B cell (primary cell): ENCODE data around the gene PRKD2. TPM values are rescaled to one million over a fixed set of nuclear protein-coding genes. Genes with fewer than 3 reads are reported as not detected.

Experiments
- ATAC-seq: fragments of 200-7000 bp; cut with Tn5 transposase; one replicate; pipeline ENCODE4 v1.10.0; 2021; ENCODE audit warnings: low read depth, mild to moderate bottlenecking, moderate number of reproducible peaks, moderate library complexity
- CTCF ChIA-PET: fragments of 350-600 bp; sonication (Branson Sonifier 250); formaldehyde crosslinking; loops from one replicate; lab custom pipeline; 2021; ENCODE audit warnings: antibody characterized with exemption, inconsistent platforms; lab: Charles Lee
- POLR2A ChIA-PET: fragments of 350-600 bp; sonication (Branson Sonifier 250); formaldehyde crosslinking; loops from one replicate; lab custom pipeline; 2021; ENCODE audit warnings: antibody characterized with exemption; lab: Charles Lee
- DNase-seq: peaks from one replicate; pipeline ENCODE4 v3.0.0; 2013
- H2AFZ ChIP-seq: 2 replicates; pipeline ENCODE4 v1.6.1; 2012; ENCODE audit warnings: mild to moderate bottlenecking, low read depth, low read length; ENCODE audit not compliant: insufficient read depth, poor library complexity, severe bottlenecking
- H3K27ac ChIP-seq, 2 donors: 1 replicate in 1 of 2; 2 replicates in 1 of 2; pipeline ENCODE4 v1.5.1; 2012 to 2013; ENCODE audit warnings: low read length in 2 of 2, mild to moderate bottlenecking in 2 of 2, moderate library complexity in 1 of 2
- H3K27me3 ChIP-seq, 4 experiments: fragments of 200-600 bp in 1 of 4; sonication (generic) in 1 of 4; replicated peaks in 1 of 4; 1 replicate in 2 of 4; 2 replicates in 2 of 4; pipeline versions ENCODE4 v1.6.1 to v1.7.0; 2013 to 2016; ENCODE audit warnings: low read length in 3 of 4, mild to moderate bottlenecking in 2 of 4, mixed read lengths in 1 of 4, moderate library complexity in 1 of 4; ENCODE audit not compliant: insufficient read depth in 4 of 4, control insufficient read depth in 3 of 4; ENCODE audit errors: control extremely low read depth in 1 of 4
- H3K36me3 ChIP-seq, 2 experiments: replicated peaks in 1 of 2; 1 replicate in 1 of 2; 2 replicates in 1 of 2; pipeline versions ENCODE4 v1.6.1 to v1.7.1; 2013; ENCODE audit warnings: low read length in 1 of 2; ENCODE audit not compliant: insufficient read depth in 2 of 2, control insufficient read depth in 1 of 2; ENCODE audit errors: control extremely low read depth in 1 of 2, extremely low read depth in 1 of 2
- H3K4me1 ChIP-seq, 2 donors: fragments of 200-600 bp in 1 of 2; sonication (generic) in 1 of 2; 1 replicate in 1 of 2; 2 replicates in 1 of 2; pipeline versions ENCODE4 v1.5.1 to v1.6.1; 2013 to 2017; ENCODE audit warnings: low read length in 2 of 2; ENCODE audit not compliant: control insufficient read depth in 2 of 2, insufficient read depth in 2 of 2
- H3K4me2 ChIP-seq: replicated peaks from 2 replicates; pipeline ENCODE3; 2012; ENCODE audit warnings: mild to moderate bottlenecking, low read depth, low read length; ENCODE audit not compliant: poor library complexity, severe bottlenecking
- H3K4me3 ChIP-seq, 5 experiments: fragments of 200-600 bp in 1 of 5; sonication (generic) in 1 of 5; 1 replicate in 3 of 5; 2 replicates in 2 of 5; pipeline versions ENCODE4 v1.5.1 to v1.7.0; 2011 to 2016; ENCODE audit warnings: low read length in 4 of 5, mild to moderate bottlenecking in 4 of 5, low read depth in 2 of 5, control low read depth in 1 of 5, moderate library complexity in 1 of 5; ENCODE audit not compliant: insufficient read depth in 1 of 5; ENCODE audit errors: control extremely low read depth in 1 of 5, extremely low read depth in 1 of 5
- H3K79me2 ChIP-seq: fragments of 200-600 bp; sonication (generic); one replicate; pipeline ENCODE4 v1.6.0; 2016; ENCODE audit warnings: low read length; ENCODE audit not compliant: control insufficient read depth, insufficient read depth
- H3K9ac ChIP-seq: fragments of 200-600 bp; sonication (generic); 2 replicates; pipeline ENCODE4 v1.6.1; 2017; ENCODE audit warnings: mild to moderate bottlenecking, low read length, moderate library complexity
- H3K9me3 ChIP-seq, 3 donors: one replicate each; pipeline versions ENCODE4 v1.6.1 to v1.7.1; 2013; ENCODE audit warnings: low read length in 2 of 3; ENCODE audit not compliant: control insufficient read depth in 2 of 3, insufficient read depth in 1 of 3; ENCODE audit errors: control extremely low read depth in 1 of 3
- H4K20me1 ChIP-seq: 2 replicates; pipeline ENCODE4 v1.6.0; 2012; ENCODE audit warnings: mild to moderate bottlenecking, low read length; ENCODE audit not compliant: insufficient read depth, control insufficient read depth, poor library complexity, severe bottlenecking
- H3K27ac Mint-ChIP-seq: one replicate; pipeline ENCODE4 v1.8.0; 2021; ENCODE audit warnings: mixed read lengths
- H3K27me3 Mint-ChIP-seq: one replicate; pipeline ENCODE4 v1.8.0; 2021; ENCODE audit warnings: mixed read lengths
- H3K4me1 Mint-ChIP-seq: one replicate; pipeline ENCODE4 v1.8.0; 2021; ENCODE audit warnings: mixed read lengths
- H3K4me3 Mint-ChIP-seq: one replicate; pipeline ENCODE4 v1.8.0; 2021; ENCODE audit warnings: mixed read lengths
- H3K9me3 Mint-ChIP-seq: one replicate; pipeline ENCODE4 v1.8.0; 2022; ENCODE audit warnings: mixed read lengths; ENCODE audit not compliant: insufficient read depth
- EZH2 ChIP-seq: IDR thresholded peaks from 2 replicates; pipeline ENCODE4 v1.6.1; 2012; ENCODE audit warnings: borderline replicate concordance, low read depth, mild to moderate bottlenecking, moderate library complexity, low read length; ENCODE audit not compliant: insufficient read depth, poor library complexity, severe bottlenecking
- whole genome bisulfite sequencing: methylation state at CpG from one replicate; pipeline ENCODE4 v1.1.5; 2013; ENCODE audit warnings: missing lambda C conversion rate; ENCODE audit not compliant: insufficient coverage; 5-methylcytosine and 5-hydroxymethylcytosine counted together
- intact Hi-C: fragments of 100-400 bp; cut with micrococcal nuclease; formaldehyde crosslinking; loops from one replicate; pipeline ENCODE4 v1.10.0; 2022
- polyA plus RNA-seq: library from polyadenylated mRNA; depleted of rRNA; stranded (reverse); fragments of >200 nt; gene quantifications from 2 replicates; pipeline ENCODE4 v1.2.3, GENCODE V29; 2012
- total RNA-seq, 2 donors: library from RNA; stranded (reverse); fragments of 120-200 nt in 1 of 2; gene quantifications; 1 replicate in 1 of 2; 2 replicates in 1 of 2; pipeline versions ENCODE4 v1.2.3 to v1.2.4, GENCODE V29; 2013 to 2022
- TF ChIP-seq, protein P1 (sequence below): fragments of 200-600 bp; IDR thresholded peaks from one replicate; pipeline ENCODE4 v1.8.0; 2022; ENCODE audit warnings: antibody characterized with exemption, mild to moderate bottlenecking

PRKD2 gene
- total and polyA plus RNA-seq, 2 donors (not counting 1 experiment from before 2014, with no cell fraction given) = 192 to 208 TPM

DNA sequence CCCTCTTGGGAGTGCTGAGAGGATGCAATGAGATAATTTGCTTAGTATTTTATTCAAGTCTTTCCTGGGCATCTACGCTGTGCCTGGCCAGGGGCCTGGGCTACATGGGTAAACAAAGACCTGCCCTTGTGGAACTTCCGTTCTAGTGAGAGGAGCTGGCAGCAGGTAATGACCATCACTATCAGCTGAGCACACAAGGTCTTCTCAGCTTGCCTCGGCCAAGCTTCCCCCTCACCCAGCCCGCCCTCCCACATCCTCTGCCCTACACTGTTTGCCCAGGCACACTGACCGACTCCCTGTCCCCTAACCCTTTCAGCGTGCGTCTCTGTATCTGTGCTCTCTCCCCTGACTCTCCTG is 20.4 kb upstream of the PRKD2 start:
- Histone ChIP-seq H2AFZ (no peak overlapping the region), H3K9me3 (no peaks in the 10 kb centered on the region), H3K36me3 (peaks cover 4 to 66% of the 10 kb centered on the region in 2 experiments), H3K4me1 (peaks cover 0 to 6% of the 10 kb centered on the region in 2 donors), H3K79me2 (peaks cover 72% of the 10 kb centered on the region), H3K4me3 (no peak overlapping the region), H4K20me1 (peaks cover 68% of the 10 kb centered on the region), H3K4me2 (no peak overlapping the region), H3K9ac (no peak overlapping the region), H3K27ac (no peak overlapping the region), H3K27me3 (no peaks in the 10 kb centered on the region)
- Mint-ChIP-seq H3K27me3 (no peaks in the 10 kb centered on the region), H3K27ac (no peak overlapping the region), H3K9me3 (no peaks in the 10 kb centered on the region), H3K4me1 (peaks cover 16% of the 10 kb centered on the region), H3K4me3 (no peak overlapping the region)
- CTCF ChIA-PET = interaction anchor here (1.2 to 1.4 kb wide), 5 partner anchors 9 to 123 kb away, joined by 4 to 7 read pairs (median 4); no protein-coding TSS in a partner anchor
- TF ChIP-seq, protein P1, sequence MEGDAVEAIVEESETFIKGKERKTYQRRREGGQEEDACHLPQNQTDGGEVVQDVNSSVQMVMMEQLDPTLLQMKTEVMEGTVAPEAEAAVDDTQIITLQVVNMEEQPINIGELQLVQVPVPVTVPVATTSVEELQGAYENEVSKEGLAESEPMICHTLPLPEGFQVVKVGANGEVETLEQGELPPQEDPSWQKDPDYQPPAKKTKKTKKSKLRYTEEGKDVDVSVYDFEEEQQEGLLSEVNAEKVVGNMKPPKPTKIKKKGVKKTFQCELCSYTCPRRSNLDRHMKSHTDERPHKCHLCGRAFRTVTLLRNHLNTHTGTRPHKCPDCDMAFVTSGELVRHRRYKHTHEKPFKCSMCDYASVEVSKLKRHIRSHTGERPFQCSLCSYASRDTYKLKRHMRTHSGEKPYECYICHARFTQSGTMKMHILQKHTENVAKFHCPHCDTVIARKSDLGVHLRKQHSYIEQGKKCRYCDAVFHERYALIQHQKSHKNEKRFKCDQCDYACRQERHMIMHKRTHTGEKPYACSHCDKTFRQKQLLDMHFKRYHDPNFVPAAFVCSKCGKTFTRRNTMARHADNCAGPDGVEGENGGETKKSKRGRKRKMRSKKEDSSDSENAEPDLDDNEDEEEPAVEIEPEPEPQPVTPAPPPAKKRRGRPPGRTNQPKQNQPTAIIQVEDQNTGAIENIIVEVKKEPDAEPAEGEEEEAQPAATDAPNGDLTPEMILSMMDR = no peak
- TF ChIP-seq EZH2 = no peak
- POLR2A ChIA-PET = interaction anchor here (0.5 to 0.7 kb wide), 2 partner anchors 10 to 22 kb away, joined by 3 to 9 read pairs; no protein-coding TSS in a partner anchor
- DNase-seq (no peak), ATAC-seq (no peak)
- 100% methylated on average over 7 of the region's 7 CpGs for WGBS
- intact Hi-C loops = no loop called here

DNA sequence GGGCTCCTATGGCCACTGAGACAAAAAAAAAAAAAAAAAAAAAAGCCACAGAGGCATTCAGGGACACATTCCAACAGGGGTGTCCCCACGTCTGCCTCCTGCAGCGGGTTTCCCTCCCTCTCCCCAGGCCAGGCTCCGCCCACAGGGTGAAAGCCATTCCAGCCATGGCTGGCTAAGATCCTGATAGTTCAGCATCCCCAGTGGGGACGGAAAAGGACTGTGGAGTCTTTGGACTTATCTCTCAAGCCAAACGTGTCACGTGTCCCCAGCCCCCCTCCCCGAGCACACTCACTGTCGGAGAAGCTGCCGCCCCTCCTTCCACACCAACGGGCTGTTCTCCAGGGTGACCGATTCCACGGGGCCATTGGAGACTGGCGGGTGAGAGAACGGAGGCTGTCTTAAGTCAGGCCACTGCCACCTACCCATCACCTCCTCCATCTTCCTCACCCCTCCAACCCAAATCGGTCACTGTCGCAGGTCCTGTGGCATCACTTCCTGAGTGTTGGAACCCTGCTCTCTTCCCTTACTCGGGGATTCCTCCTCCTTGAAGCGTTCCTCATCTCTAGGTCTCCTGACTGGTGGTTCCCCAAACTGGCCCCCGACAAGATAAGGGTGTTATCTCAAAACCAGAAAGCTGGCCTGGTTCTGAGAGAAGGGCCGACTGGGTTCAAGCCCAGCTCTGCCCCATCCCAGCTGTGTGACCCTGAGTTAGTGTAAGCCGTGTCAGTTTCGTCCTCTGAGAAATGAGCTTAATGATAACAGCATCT is 19.8 kb upstream of the PRKD2 start:
- H3K36me3 ChIP-seq = peaks cover 4 to 67% of the 10 kb centered on the region in 2 experiments
- DNase-seq = no peak
- Mint-ChIP-seq H3K27ac (no peak overlapping the region), H3K27me3 (no peaks in the 10 kb centered on the region), H3K4me3 (no peak overlapping the region), H3K4me1 (peaks cover 14% of the 10 kb centered on the region), H3K9me3 (no peaks in the 10 kb centered on the region)
- no peak overlapping the region for H3K4me2 ChIP-seq
- intact Hi-C loops = no loop called here
- H3K79me2 ChIP-seq = peaks cover 66% of the 10 kb centered on the region
- ChIA-PET POLR2A (interaction anchor here (0.5 to 0.7 kb wide), 2 partner anchors 11 to 22 kb away, joined by 3 to 9 read pairs; no protein-coding TSS in a partner anchor), CTCF (interaction anchor here (0.6 to 1.4 kb wide), 6 partner anchors 8 to 122 kb away, joined by 3 to 7 read pairs (median 4); no protein-coding TSS in a partner anchor)
- peaks cover 62% of the 10 kb centered on the region for H4K20me1 ChIP-seq
- no peak overlapping the region for H3K4me3 ChIP-seq
- H2AFZ ChIP-seq = no peak overlapping the region
- TF ChIP-seq, protein P1 = no peak
- no peak for TF ChIP-seq EZH2
- ATAC-seq = no peak
- H3K4me1 ChIP-seq = peaks cover 0 to 1% of the 10 kb centered on the region in 2 donors
- H3K9me3 ChIP-seq = no peaks in the 10 kb centered on the region
- no peak overlapping the region for H3K9ac ChIP-seq
- WGBS = 94% methylated on average over 22 of the region's 22 CpGs
- H3K27me3 ChIP-seq = no peaks in the 10 kb centered on the region
- H3K27ac ChIP-seq = no peak overlapping the region
